ENCODE data around the gene MCC. TPM values are rescaled to one million over a fixed set of nuclear protein-coding genes. Genes with fewer than 3 reads are reported as not detected.

MCC gene
- polyA plus RNA-seq, 1 donor (not counting 4 experiments of a cell fraction or from before 2014, with no cell fraction given): 24.6 TPM

- peaks cover 19% of the 10 kb centered on the region for H3K79me2 ChIP-seq (ENCODE audit: control insufficient read depth, insufficient read depth, low read length)
- dilution Hi-C loops (cut with MboI; ENCODE audit: extremely low pct_ligation_motif_present, low sequenced_read_pairs): no loop called here
- H3K9ac ChIP-seq (ENCODE audit: control insufficient read depth, extremely low read depth, insufficient read depth, low read length): no peak overlapping the region
- DNase-seq (ENCODE audit: low read depth, low spot score) (no peak), FAIRE-seq (no peak)
- H3K27me3 ChIP-seq (ENCODE audit: control insufficient read depth, extremely low read depth, insufficient read depth, low read length): no peaks in the 10 kb centered on the region
- H3K27ac ChIP-seq (ENCODE audit: control insufficient read depth, insufficient read depth, low read length): no peak overlapping the region
- H3K9me1 ChIP-seq (ENCODE audit: control insufficient read depth, extremely low read depth, insufficient read depth, low read length): no peaks in the 10 kb centered on the region
- no peak overlapping the region for H3K4me2 ChIP-seq (ENCODE audit: control insufficient read depth, extremely low read depth, insufficient read depth, low read depth, low read length)
- H4K20me1 ChIP-seq (ENCODE audit: control insufficient read depth, extremely low read depth, insufficient read depth, low read length): no peaks in the 10 kb centered on the region
- TF ChIP-seq CTCF (optimal IDR thresholded peaks at IDR 0.05 in 1 of 3, IDR thresholded peaks at IDR 0.05 in 1 of 3, conservative IDR thresholded peaks at IDR 0.05 in 1 of 3; ENCODE audit: extremely low read depth in 1 of 3, insufficient read depth in 2 of 3, low read length in 3 of 3): no peak
- no peak for TF ChIP-seq EZH2 (IDR thresholded peaks at IDR 0.05; ENCODE audit: low read length)
- H3K4me3 ChIP-seq (ENCODE audit: control insufficient read depth in 2 of 3, extremely low read depth in 1 of 3, insufficient read depth in 2 of 3, low read depth in 1 of 3, low read length in 3 of 3): no peak overlapping the region
- no peak overlapping the region for H2AFZ ChIP-seq (ENCODE audit: control insufficient read depth, low read length)
- no peaks in the 10 kb centered on the region for H3K9me3 ChIP-seq (ENCODE audit: control insufficient read depth, low read depth, low read length)
- no peaks in the 10 kb centered on the region for H3K4me1 ChIP-seq (ENCODE audit: control insufficient read depth, extremely low read depth, insufficient read depth, low read length)
- H3K36me3 ChIP-seq (ENCODE audit: control insufficient read depth in 2 of 2, extremely low read depth in 1 of 2, insufficient read depth in 2 of 2, low read length in 2 of 2): no peaks in the 10 kb centered on the region
These were observed 36.7 kb upstream of the MCC start for GRCh38 chr5:113524927-113525326.

- H3K9me1 ChIP-seq (ENCODE audit: control insufficient read depth, extremely low read depth, insufficient read depth, low read length): no peaks in the 10 kb centered on the region
- DNase-seq (ENCODE audit: low read depth, low spot score): no peak
- TF ChIP-seq CTCF (optimal IDR thresholded peaks at IDR 0.05 in 1 of 3, IDR thresholded peaks at IDR 0.05 in 1 of 3, conservative IDR thresholded peaks at IDR 0.05 in 1 of 3; ENCODE audit: extremely low read depth in 1 of 3, insufficient read depth in 2 of 3, low read length in 3 of 3): no peak
- no peak for TF ChIP-seq EZH2 (IDR thresholded peaks at IDR 0.05; ENCODE audit: low read length)
- H3K4me2 ChIP-seq (ENCODE audit: control insufficient read depth, extremely low read depth, insufficient read depth, low read depth, low read length): no peak overlapping the region
- FAIRE-seq: no peak
- peaks cover 0 to under 1% of the 10 kb centered on the region in 2 experiments for H3K36me3 ChIP-seq (ENCODE audit: control insufficient read depth in 2 of 2, extremely low read depth in 1 of 2, insufficient read depth in 2 of 2, low read length in 2 of 2)
- peaks cover 21% of the 10 kb centered on the region for H3K79me2 ChIP-seq (ENCODE audit: control insufficient read depth, insufficient read depth, low read length)
- H3K27ac ChIP-seq (ENCODE audit: control insufficient read depth, insufficient read depth, low read length): no peak overlapping the region
- H3K4me3 ChIP-seq (ENCODE audit: control insufficient read depth in 2 of 3, extremely low read depth in 1 of 3, insufficient read depth in 2 of 3, low read depth in 1 of 3, low read length in 3 of 3): no peak overlapping the region
- no peaks in the 10 kb centered on the region for H4K20me1 ChIP-seq (ENCODE audit: control insufficient read depth, extremely low read depth, insufficient read depth, low read length)
- H3K4me1 ChIP-seq (ENCODE audit: control insufficient read depth, extremely low read depth, insufficient read depth, low read length): no peaks in the 10 kb centered on the region
- H3K27me3 ChIP-seq (ENCODE audit: control insufficient read depth, extremely low read depth, insufficient read depth, low read length): no peaks in the 10 kb centered on the region
- no peak overlapping the region for H2AFZ ChIP-seq (ENCODE audit: control insufficient read depth, low read length)
- H3K9me3 ChIP-seq (ENCODE audit: control insufficient read depth, low read depth, low read length): no peaks in the 10 kb centered on the region
- dilution Hi-C loops (cut with MboI; ENCODE audit: extremely low pct_ligation_motif_present, low sequenced_read_pairs): no loop called here
- no peak overlapping the region for H3K9ac ChIP-seq (ENCODE audit: control insufficient read depth, extremely low read depth, insufficient read depth, low read length)
These were observed 34.9 kb upstream of the MCC start for GRCh38 chr5:113523168-113523567.
